Stimulated activated CD4-positive, alpha-beta T cell treated with anti-CD3 and anti-CD28 coated beads, Interleukin-12 subunit alpha, Interleukin-12 subunit beta, amount 100 ng/mL, for 4 hours (primary cell): ENCODE measurements around the gene SKIL.

Source experiments
- DNase-seq: peaks from one replicate; pipeline ENCODE4 v3.0.0-alpha.2; 2020

SKIL gene

DNA sequence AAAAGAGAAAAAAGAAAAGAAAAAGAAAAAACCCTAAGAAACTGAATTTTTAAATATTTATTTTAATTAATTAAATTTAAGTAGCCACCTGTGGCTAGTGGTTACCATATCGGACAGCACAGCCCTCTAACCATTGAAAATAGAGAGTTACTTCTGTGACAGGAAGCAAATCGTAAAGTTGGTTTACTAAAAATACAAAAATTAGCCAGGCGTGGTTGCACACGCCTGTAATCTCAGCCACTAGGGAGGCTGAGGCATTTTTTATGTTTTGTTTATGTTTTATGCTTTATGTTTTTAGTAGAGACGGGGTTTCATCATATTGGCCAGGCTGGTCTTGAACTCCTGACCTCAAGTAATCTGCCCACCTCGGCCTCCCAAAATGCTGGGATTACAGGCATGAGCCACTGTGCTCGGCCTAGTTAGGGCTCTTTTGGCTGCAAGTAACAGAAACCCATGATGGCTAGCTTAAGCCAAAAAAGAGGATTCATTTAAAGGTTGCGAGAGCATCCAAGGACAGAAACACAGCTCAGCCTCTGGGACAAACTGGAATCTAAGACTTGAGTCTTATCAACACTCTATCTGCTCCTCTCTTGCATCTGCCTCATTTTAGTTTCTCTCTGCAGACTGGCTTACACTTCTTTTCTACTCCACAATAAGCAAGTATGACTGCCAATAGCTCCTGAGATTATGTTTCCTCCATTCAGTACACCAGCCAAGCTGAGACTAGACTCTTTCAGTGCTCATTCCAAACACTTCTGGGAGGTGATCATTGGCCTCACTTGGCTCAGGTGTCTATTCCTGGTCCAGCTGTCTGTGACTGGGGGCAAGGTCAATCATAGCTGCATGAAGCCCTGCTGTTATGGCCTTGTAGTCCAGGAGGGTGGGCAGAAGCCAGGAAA lies 6.8 kb upstream of the SKIL start:
- DNase-seq: no peak

DNA sequence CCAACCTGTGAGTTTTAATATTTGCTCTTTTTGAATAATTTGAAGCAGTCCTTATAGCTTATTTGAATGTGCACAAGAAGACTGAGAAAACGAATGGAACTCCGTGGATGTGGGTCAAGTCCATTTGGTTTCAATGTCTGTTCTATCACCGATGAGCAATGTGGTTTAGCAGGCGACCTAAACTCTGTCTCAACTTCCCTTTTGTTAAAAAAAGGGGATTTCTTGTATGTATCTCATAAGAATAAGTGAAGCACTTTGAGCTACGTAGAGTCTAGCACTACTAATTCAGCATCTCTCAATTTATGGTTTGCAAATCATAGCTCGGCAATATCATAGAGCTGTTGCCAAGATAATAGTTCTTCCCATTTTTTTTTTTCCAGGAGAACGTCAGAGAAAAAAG lies 4.6 kb upstream of the SKIL start:
- DNase-seq: no peak

DNA sequence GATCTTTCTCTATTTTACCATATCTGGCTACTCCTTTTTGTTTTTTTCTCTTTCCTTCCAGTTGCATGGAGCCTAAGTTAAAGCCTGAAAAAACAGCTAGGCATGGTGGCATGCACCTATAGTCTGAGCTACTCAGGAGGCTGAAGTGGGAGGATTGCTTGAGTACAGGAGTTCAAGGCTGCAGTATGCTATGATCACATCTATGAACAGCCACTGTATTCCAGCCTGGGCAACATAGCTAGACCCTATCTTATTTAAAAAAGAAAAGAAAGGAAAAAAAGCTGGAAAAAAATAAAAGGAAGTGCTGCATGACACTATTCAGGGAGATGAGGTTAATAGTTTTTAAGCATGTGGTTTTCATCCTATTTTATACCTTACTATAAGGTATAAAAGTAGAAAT lies 4.0 kb upstream of the SKIL start:
- DNase-seq: no peak

DNA sequence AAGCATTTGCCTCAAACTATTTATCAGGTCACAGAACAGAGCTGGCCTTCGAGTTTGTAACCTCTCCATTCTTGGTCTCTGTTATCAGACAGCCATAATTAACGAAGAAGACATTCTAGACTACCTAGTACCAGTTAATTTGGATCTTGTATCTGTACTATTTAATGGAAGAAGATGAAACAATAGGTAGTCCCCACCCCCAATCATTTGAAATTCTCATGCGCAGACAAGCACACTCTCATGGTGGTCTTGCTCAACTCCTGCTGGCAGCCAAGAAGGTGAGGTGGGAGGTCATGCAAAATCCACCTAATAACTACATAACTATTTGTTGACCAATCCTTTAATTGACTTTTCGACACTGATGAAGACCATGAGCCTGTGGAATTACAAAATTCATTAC lies 2.8 kb upstream of the SKIL start:
- no peak for DNase-seq

DNA sequence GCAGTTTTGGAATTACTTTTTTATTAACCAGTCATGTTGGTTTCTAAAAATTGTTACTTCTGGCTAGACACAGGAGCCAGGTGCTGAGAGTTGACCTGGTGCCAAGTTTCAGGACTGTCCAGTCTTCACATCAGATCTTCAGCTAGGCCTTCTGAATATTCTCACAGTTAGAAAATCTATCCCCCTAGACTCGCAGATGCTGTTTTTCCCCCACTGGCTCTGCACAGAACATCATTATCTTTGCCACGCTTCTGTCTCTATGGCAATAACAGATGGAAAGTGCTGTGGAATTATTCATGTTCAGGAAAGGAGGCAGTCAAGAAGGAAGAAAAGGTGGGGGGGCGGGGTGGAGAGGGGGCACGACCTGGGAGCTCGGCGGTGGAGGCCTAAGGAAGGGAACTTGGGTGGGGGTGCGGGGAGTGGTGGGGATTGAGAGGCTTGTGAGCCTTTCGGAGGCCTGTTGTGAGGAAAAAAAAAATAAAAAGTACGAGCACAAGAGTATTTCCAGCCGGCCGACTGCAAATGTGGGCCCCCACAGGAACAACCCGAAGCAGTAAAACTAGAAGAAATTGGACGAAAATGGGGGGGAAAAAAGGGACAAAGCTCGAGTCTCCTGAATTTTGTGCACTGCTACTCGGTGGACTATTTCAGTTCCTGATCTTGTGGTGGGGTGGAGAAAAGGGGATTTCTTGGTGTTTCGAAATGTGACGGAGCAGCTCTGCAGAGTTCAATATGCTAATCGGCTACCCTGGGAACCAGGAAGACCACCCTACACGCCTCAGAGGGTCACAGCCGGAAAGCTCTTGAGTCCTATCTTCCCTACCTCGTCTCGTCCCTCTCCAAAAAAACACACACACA lies 1.5 kb upstream of the SKIL start:
- no peak for DNase-seq

DNA sequence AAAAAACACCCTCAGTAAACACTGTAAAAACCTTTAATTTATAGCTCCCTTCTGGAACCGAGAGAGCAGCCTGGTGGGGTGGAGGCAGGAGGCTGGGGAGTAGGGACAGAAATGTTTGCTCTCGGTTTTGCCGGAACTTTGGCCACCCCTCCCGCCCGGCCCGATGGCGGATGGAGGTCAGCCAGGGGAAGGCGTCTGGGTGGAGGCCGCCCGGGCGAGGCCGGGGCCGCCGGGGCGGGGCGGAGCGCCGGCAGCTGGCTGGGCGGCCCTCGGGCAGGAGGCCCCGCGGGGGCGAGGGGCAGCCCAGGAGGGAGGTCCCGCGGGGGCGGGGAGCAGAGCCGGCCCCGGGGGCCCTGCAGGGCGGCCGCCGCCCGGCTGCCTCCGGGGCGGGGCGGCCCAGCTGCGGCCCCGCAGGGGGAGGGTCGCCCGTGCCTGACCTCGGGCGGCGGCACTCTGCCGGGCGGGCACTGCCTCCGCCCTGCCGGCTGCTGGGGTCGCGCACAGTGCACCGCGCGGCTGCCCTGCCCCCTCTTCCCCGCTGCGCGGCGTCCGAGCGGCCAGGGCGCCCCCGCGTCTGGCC lies 829 bp upstream of the SKIL start:
- DNase-seq: peak; percentile 38

DNA sequence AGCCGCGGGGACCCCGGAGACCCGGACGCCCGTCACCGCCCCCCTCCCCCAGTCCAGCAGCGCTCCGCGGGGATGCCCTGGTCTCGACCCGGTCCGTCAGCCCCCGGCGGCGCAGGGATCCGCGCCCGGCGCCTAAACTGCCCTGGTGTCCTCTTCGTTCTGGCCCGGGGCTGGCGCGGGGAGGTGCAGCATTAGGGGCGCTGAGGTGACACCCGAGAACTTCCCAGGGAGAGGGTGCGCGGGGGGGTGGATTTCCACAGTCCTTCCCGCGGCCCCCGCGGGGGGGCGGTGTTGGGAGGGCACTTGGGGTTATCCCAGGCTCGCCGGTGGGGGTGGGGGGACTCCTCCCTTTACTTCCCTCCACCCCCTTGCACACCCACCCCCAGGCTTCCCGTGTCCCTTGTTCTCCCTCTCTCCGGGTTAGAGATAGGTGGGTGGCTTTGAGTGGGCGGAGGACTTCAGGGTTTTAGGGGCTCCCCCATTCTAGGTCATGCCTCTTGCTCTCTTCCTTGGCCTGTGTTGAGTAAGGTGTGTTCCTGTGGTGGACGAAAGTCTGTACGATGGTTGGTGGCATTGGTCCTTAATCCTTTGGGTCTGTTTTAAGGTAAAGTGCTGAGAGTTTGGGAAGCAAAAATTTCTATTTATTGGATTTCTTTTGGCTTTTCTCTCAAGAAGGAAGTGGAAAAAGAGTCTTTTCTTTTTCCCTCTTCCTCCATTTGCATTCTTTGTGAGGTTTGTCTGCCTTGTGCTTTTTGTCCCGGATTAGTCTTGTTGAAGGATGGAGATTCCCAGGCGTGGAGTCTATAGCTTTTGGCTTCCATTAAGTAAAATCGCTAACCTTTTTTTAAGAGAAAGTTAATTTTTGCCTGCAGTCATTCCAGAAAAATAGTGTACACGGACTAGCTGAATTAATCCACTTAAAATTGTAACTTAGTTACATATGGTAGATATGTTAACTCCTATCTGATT lies 811 bp downstream of the SKIL start:
- peak; percentile 65 for DNase-seq

DNA sequence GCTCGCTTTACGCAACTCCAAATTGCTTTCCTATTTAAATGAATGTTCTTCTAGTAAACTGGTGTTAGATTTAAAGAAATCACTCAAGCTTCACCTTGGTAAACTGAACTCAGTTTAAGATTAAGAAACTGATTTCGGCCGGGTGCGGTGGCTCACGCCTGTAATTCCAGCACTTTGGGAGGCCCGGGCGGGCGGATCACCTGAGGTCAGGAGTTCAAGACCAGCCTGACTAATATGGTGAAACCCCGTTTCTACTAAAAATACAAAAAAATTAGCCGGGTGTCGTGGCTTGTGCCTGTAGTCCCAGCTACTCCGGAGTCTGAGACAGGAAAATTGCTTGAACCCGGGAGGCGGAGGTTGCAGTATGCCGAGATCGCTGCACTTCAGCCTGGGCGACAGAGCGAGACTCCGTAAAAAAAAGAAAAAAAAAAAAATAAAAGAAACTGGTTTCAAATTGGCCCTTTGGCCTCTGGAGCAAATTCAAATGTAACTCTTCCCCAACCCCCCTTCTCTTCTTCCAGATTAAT lies 1.7 kb downstream of the SKIL start:
- no peak for DNase-seq

DNA sequence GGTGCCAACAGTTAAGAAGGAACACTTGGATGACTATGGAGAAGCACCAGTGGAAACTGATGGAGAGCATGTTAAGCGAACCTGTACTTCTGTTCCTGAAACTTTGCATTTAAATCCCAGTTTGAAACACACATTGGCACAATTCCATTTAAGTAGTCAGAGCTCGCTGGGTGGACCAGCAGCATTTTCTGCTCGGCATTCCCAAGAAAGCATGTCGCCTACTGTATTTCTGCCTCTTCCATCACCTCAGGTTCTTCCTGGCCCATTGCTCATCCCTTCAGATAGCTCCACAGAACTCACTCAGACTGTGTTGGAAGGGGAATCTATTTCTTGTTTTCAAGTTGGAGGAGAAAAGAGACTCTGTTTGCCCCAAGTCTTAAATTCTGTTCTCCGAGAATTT lies 3.0 kb downstream of the SKIL start:
- no peak for DNase-seq

DNA sequence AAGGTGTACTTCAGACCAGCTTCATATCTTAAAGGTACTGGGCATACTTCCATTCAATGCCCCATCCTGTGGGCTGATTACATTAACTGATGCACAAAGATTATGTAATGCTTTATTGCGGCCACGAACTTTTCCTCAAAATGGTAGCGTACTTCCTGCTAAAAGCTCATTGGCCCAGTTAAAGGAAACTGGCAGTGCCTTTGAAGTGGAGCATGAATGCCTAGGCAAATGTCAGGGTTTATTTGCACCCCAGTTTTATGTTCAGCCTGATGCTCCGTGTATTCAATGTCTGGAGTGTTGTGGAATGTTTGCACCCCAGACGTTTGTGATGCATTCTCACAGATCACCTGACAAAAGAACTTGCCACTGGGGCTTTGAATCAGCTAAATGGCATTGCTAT lies 3.4 kb downstream of the SKIL start:
- no peak for DNase-seq

DNA sequence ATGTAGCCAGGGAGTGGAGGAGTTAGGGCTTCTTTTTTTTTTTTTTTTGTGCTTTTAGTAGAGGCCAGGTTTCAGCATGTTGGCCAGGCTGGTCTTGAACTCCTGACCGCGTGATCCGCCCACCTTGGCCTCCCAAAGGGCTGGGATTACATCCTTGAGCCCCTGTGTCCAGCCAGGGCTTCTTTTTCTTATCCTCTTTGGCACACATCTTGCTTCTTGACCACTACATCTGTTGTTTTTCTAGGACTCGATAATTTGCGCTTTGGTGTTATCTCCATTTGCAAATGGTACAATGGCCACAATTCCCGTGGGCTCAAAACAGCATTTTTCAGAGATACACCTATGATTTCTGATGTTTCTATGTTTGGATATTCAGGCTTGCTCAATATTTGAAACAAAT lies 4.2 kb downstream of the SKIL start:
- DNase-seq: no peak

DNA sequence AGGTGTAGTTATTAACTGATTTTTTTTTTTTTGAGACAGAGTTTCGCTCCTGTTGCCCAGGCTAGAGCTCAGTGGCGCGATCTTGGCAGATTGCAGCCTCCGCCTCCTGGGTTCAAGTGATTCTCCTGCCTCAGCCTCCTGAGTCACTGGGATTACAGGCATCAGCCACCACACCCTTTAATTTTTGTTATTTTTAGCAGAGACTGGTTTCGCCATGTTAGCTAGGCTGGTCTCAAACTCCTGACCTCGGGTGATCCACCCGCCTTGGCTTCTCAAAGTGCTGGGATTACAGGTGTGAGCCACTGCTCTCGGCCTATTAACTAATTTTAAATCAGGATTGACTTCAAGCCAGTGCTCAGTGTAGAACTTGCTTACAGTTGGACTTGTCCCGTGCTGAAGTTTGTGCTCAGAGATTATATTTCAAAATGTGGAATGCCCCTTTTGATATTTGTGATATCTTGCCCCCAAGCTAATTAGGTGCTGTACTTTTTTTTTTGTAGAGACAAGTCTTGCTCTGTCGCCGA lies 6.0 kb downstream of the SKIL start:
- DNase-seq: no peak

DNA sequence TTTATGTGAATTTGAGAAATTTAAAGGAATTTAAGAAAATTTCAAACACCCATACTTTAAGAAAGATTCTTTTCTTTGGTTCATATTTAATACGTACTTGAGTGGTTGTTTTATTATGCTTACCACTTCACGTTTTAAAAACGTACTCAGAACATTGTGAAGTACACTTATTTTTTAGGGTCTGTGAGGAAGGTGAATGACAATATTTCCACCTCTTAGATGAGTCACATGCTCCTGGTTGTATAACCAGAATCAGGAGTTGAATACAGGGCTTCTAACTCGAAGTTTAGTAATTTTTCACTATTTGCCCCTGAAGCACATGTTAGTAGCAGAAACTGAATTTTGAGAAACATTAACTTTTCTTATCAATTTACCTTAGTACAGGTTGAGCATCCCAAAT lies 7.5 kb downstream of the SKIL start:
- no peak for DNase-seq

DNA sequence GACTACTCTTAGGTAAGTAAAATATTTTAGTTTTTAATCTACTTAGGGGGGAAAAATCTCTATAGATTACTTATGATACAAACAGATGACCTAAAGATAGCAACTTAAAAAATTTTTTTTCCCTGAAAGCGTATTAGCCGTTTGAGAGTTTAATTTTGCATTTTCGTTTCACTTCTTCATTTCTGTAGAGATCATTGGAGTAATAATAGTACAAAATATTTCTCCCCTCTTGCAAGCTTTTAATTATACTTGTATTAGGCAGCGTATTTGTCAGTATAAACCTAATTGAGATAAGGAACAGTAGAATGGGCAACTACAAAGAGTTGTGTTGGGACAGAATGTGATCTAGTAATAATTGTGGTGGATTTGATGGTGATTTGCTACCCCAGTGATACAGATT lies 10.3 kb downstream of the SKIL start:
- no peak for DNase-seq

DNA sequence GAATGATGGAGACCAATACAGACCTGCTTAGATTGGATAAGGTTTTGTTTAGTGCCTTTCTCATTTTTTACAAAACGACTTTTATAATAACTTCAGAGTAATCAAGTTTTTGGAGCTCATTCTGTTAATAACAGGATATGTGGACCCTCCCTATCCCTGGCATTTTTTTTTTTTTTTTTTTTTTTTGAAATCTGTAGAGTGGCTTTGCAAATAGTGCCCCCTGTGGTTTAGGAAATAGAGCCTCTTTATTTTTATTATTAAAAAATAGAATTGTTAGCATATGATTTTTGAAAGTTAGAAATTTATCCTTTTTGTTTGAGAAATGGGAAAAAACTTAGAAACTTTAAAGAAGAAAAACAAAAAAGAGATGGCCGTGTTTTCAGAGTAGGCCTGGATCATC lies 11.4 kb downstream of the SKIL start:
- DNase-seq: no peak

DNA sequence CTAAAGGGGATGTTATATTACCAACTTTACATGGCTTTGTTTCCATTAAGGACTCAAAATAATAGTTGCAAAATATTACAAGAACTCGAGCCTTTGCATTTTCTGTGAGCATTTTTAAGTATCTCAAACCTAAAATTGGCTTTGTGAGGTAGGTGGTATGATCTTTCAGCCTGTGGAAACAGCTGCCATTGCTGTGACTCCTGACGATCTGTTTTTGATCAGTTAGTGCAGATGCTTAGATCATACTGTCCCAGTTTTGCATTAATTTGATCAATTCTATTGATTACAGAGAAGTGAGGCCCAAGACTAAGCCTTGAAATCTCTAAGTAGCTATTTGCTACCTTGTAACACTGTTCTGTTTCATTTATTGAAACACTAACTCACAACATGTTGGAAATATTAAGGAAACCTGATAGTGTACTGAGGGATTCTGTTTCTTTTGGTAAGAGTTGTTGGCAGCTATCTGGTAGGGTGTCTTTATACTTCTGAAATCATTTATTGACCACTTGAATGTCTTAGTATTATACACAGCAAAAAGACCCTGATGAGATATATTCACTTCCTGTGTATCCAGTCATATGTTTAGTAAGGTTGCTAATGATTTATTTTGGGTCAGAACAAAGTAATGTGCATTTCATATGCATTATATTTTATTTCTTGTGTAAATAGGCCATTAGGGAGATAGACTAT lies 14.8 kb downstream of the SKIL start:
- DNase-seq: no peak

DNA sequence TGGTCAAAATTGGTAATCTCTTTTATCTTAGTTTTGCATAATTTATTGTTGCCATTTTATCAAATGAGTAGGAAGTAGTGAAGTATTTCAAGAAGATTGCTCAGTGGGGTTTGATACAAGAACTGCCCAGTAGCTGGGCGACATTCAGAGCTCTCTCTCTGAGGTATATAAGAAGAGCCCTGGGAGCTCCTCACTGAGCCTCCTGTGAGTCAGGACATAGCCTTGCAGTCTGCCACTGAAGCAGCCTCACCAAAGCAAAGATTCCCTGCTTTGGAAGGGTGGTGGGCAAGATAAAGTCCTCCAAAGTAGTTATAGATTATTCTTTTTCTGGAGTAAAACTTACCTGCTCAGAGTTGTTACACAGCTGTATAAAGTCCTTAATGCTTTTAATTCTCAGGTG lies 26.1 kb downstream of the SKIL start:
- DNase-seq: no peak

DNA sequence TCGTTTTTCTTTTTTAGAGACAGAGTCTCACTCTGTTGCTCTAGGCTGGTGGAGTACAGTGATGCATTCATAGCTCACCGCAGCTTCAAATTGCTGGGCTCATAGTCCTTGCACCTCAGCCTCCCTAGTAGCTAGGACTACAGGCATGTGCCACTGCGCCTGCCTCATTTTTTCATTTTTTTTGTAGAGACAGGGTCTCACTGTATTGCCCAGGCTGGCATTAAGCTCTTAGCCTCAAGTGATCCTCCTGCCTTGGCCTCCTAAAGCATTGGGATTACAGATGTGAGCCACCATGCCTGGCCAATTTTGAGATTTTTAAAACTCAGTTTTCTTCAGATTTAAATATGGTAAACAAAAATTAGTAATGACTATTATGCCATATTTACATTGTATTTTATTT lies 29.0 kb downstream of the SKIL start:
- DNase-seq: no peak

DNA sequence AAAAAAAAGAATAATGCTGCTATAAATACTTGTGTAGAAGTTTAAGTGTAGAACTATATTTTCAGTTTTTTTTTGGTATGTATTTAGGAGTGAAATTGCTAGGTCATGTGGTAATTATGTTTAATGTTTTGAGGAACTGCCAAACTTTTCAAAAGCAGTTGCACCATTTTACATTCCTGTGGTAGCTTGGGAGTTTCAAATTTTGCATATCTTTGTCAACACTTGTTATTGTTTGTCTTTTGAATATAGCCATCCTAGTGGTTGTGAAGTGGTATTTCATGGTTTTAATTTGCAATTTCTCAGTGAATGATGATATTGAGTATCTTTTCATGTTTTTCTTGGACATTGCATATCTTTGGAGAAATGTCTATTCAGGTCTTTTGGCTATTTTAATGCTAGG lies 30.4 kb downstream of the SKIL start:
- DNase-seq: no peak

DNA sequence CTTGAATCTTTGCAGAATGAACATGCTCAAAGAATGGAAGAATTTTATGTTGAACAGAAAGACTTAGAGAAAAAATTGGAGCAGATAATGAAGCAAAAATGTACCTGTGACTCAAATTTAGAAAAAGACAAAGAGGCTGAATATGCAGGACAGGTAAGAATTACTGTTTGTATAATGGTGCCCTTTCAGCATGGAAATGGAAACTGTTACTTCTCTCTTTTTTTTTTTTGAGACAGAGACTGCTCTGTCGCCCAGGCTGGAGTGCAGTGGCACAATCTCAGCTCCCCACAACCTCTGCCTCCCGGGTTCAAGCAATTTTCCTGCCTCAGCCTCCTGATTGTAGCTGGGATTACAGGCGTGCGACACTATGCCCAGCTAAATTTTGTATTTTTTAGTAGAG lies 33.6 kb downstream of the SKIL start:
- no peak for DNase-seq

DNA sequence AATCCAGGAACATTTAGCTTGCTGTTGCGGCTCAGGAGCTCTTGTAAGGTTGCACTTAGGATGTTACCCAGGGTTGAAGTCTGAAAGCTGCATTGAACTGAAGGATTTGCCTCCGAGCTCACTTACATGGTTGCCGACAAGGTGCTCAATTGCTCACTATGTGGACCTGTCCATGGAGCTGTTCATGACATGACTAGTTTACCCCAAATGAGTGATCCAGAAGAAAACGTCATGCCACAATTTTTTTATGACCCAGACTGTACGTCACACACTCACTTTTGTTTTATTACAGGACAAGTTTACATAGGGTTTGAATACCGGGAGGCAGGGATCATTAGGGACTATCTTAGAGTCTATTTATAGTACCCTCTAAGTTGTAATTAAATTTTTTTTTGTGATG lies 40.2 kb downstream of the SKIL start:
- no peak for DNase-seq

DNA sequence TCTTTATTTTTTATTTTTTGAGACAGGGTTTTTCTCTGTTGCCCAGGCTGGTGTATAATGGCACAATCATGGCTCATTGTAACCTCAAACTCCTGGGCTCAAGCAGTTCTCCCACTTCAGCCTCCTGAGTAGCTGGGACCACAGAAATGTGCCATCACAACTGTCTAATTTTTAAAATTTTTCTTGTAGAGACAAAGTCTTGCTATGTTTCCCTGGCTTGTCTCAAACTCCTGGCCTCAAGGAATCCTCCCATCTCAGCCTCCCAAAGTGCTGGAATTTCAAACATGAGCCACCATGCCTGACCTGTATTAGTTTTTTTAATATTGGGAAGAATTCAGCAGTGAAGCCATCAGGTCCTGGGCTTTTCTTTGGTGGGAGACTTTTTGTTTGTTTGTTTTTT lies 47.6 kb downstream of the SKIL start:
- DNase-seq: no peak
